Panc1 (cell line): ENCODE data around the gene ZNF324B.
"Not testable (repeated sequence)": the region's sequence is repeated elsewhere in the genome, so short reads cannot be mapped to it uniquely, and the experiment has no call there.

Experiments
- POLR2AphosphoS5 ChIP-seq: IDR thresholded peaks from 2 replicates; pipeline ENCODE4 v1.6.1; 2012; ENCODE audit warnings: mild to moderate bottlenecking, low read depth, low read length, moderate library complexity
- TF ChIP-seq, protein P1 (sequence below): fragments of 450-650 bp; IDR thresholded peaks from 2 replicates; pipeline ENCODE4 v1.5.1; 2017; ENCODE audit warnings: mild to moderate bottlenecking

DNA sequence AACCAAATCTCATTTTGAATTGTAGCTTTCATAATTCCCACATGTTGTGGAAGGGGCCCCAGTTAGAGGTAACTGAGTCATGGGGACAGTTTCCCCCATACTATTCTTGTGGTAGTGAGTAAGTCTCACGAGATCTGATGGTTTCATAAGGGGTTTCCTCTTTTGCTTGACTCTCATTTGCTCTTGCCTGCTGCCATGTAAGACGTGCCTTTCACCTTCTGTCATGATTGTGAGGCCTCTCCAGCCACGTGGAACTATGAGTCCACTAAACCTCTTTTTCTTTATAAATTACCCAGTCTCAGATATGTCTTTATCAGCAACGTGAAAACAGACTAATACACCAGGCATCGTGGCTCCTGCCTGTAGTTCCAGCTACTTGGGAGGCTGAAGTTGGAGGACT lies 1.4 kb upstream of the ZNF324B start:
- TF ChIP-seq, protein P1, sequence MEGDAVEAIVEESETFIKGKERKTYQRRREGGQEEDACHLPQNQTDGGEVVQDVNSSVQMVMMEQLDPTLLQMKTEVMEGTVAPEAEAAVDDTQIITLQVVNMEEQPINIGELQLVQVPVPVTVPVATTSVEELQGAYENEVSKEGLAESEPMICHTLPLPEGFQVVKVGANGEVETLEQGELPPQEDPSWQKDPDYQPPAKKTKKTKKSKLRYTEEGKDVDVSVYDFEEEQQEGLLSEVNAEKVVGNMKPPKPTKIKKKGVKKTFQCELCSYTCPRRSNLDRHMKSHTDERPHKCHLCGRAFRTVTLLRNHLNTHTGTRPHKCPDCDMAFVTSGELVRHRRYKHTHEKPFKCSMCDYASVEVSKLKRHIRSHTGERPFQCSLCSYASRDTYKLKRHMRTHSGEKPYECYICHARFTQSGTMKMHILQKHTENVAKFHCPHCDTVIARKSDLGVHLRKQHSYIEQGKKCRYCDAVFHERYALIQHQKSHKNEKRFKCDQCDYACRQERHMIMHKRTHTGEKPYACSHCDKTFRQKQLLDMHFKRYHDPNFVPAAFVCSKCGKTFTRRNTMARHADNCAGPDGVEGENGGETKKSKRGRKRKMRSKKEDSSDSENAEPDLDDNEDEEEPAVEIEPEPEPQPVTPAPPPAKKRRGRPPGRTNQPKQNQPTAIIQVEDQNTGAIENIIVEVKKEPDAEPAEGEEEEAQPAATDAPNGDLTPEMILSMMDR: not testable (repeated sequence)
- TF ChIP-seq POLR2AphosphoS5: not testable (repeated sequence)
